ENCODE data around the gene ELANE.
A peak's percentile ranks its signal among the peaks of the same experiment; 100 is the strongest.
"Not testable (repeated sequence)": the region's sequence is repeated elsewhere in the genome, so short reads cannot be mapped to it uniquely, and the experiment has no call there.

Gene ELANE

DNA sequence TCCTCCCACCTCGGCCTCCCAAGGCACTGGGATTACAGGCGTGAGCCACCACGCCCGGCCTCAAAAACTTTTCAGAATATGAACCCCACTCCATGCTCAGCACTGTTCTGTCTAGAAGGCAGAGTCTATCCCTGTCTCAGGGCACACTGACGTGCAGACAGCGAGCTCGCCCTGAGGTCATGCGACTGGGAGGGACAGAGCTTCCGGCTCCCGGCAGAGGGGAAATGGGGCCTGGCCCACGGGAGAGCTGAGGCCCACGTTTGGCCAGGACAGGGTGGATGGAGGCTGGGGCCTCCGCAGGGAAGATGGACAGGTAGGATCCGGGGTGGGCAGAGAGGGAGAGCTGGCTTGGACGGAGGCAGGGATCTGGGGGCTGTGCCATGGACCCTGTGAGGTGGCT is 27.2 kb upstream of the ELANE start:
- Mint-ChIP-seq H3K9me3 (no peaks in the 10 kb centered on the region), H3K27ac (no peak overlapping the region), H3K4me3 (no peak overlapping the region), H3K27me3 (peaks cover 55% of the 10 kb centered on the region), H3K4me1 (peaks cover 9% of the 10 kb centered on the region), H3K36me3 (no peaks in the 10 kb centered on the region)
- no peak for ATAC-seq

- no peak for ATAC-seq
- Mint-ChIP-seq H3K27ac (no peak overlapping the region), H3K27me3 (peaks cover 65% of the 10 kb centered on the region), H3K4me3 (no peak overlapping the region), H3K36me3 (no peaks in the 10 kb centered on the region), H3K4me1 (peaks cover 9% of the 10 kb centered on the region), H3K9me3 (no peaks in the 10 kb centered on the region)
Observed at GRCh38 chr19:825897-826644, 26.0 kb upstream of the ELANE start.

DNA sequence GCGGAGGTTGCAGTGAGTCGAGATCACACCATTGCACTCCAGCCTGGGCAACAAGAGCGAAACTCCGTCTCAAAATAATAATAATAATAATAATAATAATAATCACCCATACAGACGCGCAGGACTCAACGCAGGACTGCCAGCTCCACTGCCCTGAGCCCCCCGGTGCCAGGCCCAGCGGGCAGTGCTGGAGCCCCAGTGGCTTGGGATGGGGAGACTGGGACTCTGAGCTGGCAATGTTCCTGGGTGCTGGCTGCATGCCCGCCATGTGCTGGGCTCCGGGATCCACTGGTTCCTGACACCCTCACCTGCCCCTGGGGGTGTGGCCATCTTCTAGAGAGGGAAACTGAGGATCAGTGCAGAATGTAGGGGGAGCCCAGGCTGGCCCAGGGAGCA is 24.8 kb upstream of the ELANE start:
- Mint-ChIP-seq H3K36me3 (no peaks in the 10 kb centered on the region), H3K4me1 (peaks cover 9% of the 10 kb centered on the region), H3K4me3 (no peak overlapping the region), H3K27ac (no peak overlapping the region), H3K27me3 (peaks cover 78% of the 10 kb centered on the region), H3K9me3 (no peaks in the 10 kb centered on the region)
- no peak for ATAC-seq

DNA sequence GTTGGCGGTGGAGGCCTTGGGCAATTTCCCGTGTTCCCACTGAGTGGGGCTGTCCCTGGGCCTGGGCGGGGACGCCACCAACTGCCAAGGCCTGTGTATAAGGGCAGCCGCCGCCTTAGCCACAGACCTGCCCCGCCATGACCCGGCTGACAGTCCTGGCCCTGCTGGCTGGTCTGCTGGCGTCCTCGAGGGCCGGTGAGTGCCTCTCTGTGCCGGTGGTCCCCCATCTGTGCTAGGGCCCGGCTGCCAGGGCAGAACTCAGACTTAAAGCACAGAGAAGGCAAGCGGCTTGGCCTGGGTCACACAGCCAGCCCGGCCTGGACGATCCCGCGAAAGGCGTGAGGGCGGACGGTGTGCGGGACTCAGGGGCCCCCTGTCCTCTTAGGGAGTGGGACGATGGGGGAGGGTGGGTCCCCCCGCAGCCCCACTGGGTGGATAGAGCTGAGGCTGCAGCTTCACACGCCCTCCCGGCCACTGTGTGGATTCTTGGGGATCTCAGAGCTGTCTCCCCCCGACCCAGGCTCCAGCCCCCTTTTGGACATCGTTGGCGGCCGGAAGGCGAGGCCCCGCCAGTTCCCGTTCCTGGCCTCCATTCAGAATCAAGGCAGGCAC is 24.3 kb upstream of the ELANE start, which contains the start of gene AZU1:
AZU1 (plus strand) TSS at position 128 of the 612 bp plus-strand sequence; CDS start at position 138, 10 bp downstream.
- Mint-ChIP-seq H3K36me3 (no peaks in the 10 kb centered on the region), H3K4me3 (no peak within 1 kb of the TSS), H3K4me1 (peaks cover 9% of the 10 kb centered on the region), H3K27ac (no peak within 1 kb of the TSS), H3K27me3 (peaks cover 74% of the 10 kb centered on the region), H3K9me3 (no peaks in the 10 kb centered on the region)
- ATAC-seq, result no peak

DNA sequence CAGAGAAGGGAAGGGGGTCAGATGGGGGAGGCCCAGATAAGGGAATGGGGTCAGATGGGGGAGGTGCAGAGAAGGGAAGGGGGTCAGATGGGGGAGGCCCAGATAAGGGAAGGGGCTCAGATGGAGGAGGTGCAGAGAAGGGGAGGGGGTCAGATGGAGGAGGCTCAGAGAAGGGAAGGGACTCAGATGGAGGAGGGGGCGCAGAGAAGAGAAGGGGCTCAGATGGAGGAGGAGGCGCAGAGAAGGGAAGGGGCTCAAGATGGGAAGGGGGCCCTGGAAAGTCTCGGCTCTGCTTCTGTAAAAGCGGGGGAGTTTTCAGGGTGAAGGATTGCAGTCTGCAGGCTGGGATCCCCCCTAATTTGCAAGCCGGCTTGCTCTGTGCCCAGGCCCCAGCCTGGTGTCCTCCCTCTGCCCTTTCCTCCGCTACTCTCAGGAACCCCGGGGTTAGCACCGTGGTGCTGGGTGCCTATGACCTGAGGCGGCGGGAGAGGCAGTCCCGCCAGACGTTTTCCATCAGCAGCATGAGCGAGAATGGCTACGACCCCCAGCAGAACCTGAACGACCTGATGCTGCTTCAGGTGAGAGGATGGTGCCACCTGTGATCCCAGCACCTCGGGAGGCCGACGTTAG is 22.9 kb upstream of the ELANE start:
- ATAC-seq, result no peak
- H3K4me1 Mint-ChIP-seq, result peaks cover 9% of the 10 kb centered on the region
- H3K36me3 Mint-ChIP-seq, result no peaks in the 10 kb centered on the region
- no peak overlapping the region for H3K4me3 Mint-ChIP-seq
- H3K27me3 Mint-ChIP-seq, result peaks cover 63% of the 10 kb centered on the region
- H3K9me3 Mint-ChIP-seq, result no peaks in the 10 kb centered on the region
- H3K27ac Mint-ChIP-seq, result no peak overlapping the region

- Mint-ChIP-seq H3K9me3 (no peaks in the 10 kb centered on the region), H3K27ac (no peak overlapping the region), H3K4me3 (no peak overlapping the region), H3K36me3 (no peaks in the 10 kb centered on the region), H3K4me1 (peaks cover 9% of the 10 kb centered on the region), H3K27me3 (peaks cover 74% of the 10 kb centered on the region)
- no peak for ATAC-seq
Observed at GRCh38 chr19:831407-832369, 20.4 kb upstream of the ELANE start.

- Mint-ChIP-seq H3K36me3 (no peaks in the 10 kb centered on the region), H3K4me1 (peaks cover 6% of the 10 kb centered on the region), H3K27ac (no peak overlapping the region), H3K27me3 (peaks cover 74% of the 10 kb centered on the region), H3K9me3 (no peaks in the 10 kb centered on the region), H3K4me3 (no peak overlapping the region)
- no peak for ATAC-seq
Observed at GRCh38 chr19:834216-834615, 17.9 kb upstream of the ELANE start.

GRCh38 chr19:835210-835810 is 16.8 kb upstream of the ELANE start:
- no peaks in the 10 kb centered on the region for H3K36me3 Mint-ChIP-seq
- peak; percentile 99 for ATAC-seq
- H3K9me3 Mint-ChIP-seq, result no peaks in the 10 kb centered on the region
- H3K4me3 Mint-ChIP-seq, result no peak overlapping the region
- H3K4me1 Mint-ChIP-seq, result no peaks in the 10 kb centered on the region
- H3K27ac Mint-ChIP-seq, result no peak overlapping the region
- peaks cover 69% of the 10 kb centered on the region for H3K27me3 Mint-ChIP-seq

DNA sequence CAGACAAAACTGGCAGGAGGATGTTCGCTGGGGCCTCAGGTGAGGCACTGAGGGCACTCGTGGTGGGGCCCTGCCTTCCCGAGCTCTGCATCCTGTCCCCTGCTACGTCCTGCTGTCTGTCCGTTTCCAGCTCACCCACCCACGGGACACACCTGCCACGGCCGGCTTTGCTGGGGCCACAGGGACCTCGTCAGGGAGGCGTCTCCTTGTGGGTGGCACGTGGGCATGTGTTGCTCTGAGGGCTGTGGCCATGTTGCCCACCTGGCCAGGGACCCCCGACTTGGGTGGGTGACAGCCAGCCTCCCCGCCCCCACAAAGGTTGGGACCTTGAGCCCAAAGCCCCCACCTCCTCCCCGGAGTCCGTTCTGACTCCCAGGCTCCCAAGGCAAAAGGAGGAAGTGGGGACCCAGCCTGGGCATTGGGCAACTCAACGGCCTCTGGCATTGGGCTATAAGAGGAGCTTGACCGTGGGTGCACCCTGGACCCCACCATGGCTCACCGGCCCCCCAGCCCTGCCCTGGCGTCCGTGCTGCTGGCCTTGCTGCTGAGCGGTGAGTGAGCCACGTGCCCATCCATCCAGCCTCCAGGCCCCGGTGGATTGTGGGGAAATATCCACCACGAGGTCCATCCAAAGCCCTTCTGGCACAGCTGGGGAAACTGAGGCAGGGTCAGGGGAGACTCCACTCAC is 11.4 kb upstream of the ELANE start, which contains the start of gene PRTN3:
PRTN3 (plus strand) TSS at position 481 of the 688 bp plus-strand sequence; CDS start at position 491, 10 bp downstream.
- Mint-ChIP-seq H3K4me1 (peaks cover 16% of the 10 kb centered on the region), H3K27ac (no peak within 1 kb of the TSS), H3K36me3 (peaks cover 5% of the 10 kb centered on the region), H3K27me3 (peaks cover 79% of the 10 kb centered on the region), H3K9me3 (peaks cover 3% of the 10 kb centered on the region), H3K4me3 (no peak within 1 kb of the TSS)
- ATAC-seq, result no peak

GRCh38 chr19:842802-843179 is 9.3 kb upstream of the ELANE start:
- peaks cover 26% of the 10 kb centered on the region for H3K4me1 Mint-ChIP-seq
- H3K27me3 Mint-ChIP-seq, result peaks cover 82% of the 10 kb centered on the region
- H3K36me3 Mint-ChIP-seq, H3K9me3 Mint-ChIP-seq, H3K27ac Mint-ChIP-seq, ATAC-seq, H3K4me3 Mint-ChIP-seq: not testable (repeated sequence)

DNA sequence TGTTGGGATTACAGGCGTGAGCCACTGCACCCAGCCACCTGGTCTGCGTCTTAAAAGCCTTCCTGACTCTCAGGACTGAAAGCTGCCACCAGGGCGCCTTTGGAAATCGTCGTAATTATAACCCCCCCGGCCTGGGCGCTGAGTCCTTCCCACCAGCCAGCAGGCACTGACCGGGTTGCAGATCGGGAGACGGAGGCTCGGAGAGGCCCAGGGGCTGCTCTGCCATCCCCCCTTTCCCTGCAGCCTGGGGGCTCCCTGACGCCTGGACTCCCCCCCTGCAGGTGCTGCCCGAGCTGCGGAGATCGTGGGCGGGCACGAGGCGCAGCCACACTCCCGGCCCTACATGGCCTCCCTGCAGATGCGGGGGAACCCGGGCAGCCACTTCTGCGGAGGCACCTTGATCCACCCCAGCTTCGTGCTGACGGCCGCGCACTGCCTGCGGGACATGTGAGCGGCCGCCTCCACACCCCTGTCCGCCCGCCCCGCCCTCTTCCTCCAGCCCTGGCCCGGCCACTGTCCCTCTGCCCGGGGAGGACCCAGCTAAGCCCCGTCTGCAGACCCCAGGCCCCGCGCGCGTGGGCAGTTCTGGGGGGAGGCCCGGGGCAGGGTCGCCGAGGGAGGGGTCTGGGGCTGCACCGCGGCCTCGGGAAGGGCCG is 8.8 kb upstream of the ELANE start:
- Mint-ChIP-seq H3K36me3 (peaks cover 5% of the 10 kb centered on the region), H3K27me3 (peaks cover 84% of the 10 kb centered on the region), H3K4me1 (peaks cover 26% of the 10 kb centered on the region), H3K27ac (no peak overlapping the region), H3K9me3 (peaks cover 3% of the 10 kb centered on the region), H3K4me3 (no peak overlapping the region)
- no peak for ATAC-seq

DNA sequence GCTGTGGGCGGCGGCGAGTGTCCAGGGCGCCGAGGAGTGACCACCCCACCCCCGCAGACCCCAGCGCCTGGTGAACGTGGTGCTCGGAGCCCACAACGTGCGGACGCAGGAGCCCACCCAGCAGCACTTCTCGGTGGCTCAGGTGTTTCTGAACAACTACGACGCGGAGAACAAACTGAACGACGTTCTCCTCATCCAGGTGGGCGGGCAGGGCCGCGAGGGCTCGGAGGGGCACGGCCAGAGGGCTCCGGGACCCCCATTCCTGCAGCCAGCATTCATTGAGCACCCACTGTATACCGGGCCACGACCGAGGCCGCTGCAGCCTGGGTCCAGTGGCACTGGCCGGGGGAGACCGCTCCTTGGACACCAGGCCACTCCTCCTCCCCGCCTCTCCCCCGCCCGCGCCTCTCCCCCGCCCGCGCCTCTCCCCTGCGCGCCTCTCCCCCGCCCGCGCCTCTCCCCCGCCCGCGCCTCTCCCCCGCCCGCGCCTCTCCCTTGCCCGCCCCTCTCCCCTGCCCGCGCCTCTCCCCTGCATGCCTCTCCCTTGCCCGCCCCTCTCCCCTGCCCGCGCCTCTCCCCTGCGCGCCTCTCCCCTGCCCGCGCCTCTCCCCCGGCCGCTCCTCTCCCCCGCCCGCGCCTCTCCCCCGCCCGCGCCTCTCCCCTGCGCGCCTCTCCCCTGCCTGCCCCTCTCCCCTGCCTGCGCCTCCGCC is 8.1 kb upstream of the ELANE start:
- Mint-ChIP-seq H3K27me3 (peaks cover 84% of the 10 kb centered on the region), H3K36me3 (peaks cover 5% of the 10 kb centered on the region), H3K27ac (no peak overlapping the region), H3K4me3 (no peak overlapping the region), H3K9me3 (peaks cover 3% of the 10 kb centered on the region), H3K4me1 (peaks cover 26% of the 10 kb centered on the region)
- ATAC-seq, result no peak

DNA sequence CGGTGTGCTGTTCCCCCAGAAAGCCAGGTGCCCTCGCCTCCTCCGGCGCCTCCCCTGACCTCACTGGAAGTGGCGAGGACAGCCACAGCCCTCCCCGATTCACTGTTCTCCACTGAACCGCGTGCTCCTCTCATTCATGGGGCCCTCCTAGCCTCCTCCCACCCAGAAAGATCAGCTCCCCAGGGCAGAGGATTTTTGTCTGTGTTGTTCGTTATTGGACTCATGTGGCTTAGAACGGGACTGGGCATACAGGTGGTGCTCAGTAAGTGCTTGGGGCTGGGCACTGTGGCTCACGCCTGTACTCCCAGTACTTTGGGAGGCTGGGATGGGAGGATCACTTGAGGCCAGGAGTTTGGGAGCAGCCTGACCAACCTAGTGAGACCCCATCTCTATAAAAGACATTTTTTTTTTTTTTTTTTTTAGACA is 7.5 kb upstream of the ELANE start:
- Mint-ChIP-seq H3K4me3 (no peak overlapping the region), H3K27me3 (peaks cover 84% of the 10 kb centered on the region), H3K4me1 (peaks cover 26% of the 10 kb centered on the region), H3K9me3 (peaks cover 3% of the 10 kb centered on the region), H3K36me3 (peaks cover 5% of the 10 kb centered on the region), H3K27ac (no peak overlapping the region)
- no peak for ATAC-seq
